ENCODE measurements around the gene TRPC4. TPM values are rescaled to one million over a fixed set of nuclear protein-coding genes. Genes with fewer than 3 reads are reported as not detected.
A peak's percentile ranks its signal among the peaks of the same experiment; 100 is the strongest.

Gene TRPC4
- total RNA-seq, 1 experiment from 2014 or later = 19.0 TPM

DNA sequence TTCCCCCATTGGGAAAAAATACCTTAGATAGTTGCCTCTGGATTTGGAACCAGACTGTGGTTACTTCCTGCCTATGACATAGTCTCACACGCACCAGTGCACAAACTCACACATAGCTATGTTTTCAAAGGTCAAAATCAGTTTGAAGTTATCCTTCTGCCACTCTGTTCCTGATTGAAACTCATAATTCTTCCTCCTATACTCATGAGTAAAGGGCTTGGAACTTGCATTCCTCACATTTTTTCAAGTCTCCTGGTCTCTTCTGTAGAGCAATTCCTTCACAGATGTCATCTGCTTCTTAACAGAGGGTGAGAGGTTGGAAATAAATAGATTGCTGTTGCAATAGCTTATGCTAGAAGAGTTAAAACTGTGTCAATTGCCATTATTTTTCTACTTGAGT, 252.4 kb downstream of the TRPC4 start:
- no peak overlapping the region for H2BK12ac ChIP-seq (ENCODE audit: insufficient read length, low read depth, low read length)

More for the DNA sequence above, 252.4 kb downstream of the TRPC4 start:
- H3K79me2 ChIP-seq (ENCODE audit: insufficient read depth, low read length) = no peaks in the 10 kb centered on the region
- H3K56ac ChIP-seq (ENCODE audit: insufficient read length, low read depth, low read length) = no peak overlapping the region
- DNase-seq = no peak
- no peak overlapping the region for H3T11ph ChIP-seq (ENCODE audit: low read length)
- no peak overlapping the region for H3K18ac ChIP-seq (ENCODE audit: insufficient read length, low read depth, low read length)
- H2BK5ac ChIP-seq (ENCODE audit: insufficient read length, low read length) = no peak overlapping the region
- H3K36me3 Mint-ChIP-seq (ENCODE audit: insufficient read depth in 1 of 3, low read depth in 3 of 3) = peaks cover 0 to 4% (median 0%) of the 10 kb centered on the region in 3 experiments; a peak in 1 of 7 replicates
- no peak overlapping the region for H2AFZ ChIP-seq (ENCODE audit: low read length)
- no peak overlapping the region for H2BK20ac ChIP-seq (ENCODE audit: low read depth, low read length, poor library complexity, severe bottlenecking)
- H3K4ac ChIP-seq (ENCODE audit: low read depth, low read length) = no peak overlapping the region
- H3K23ac ChIP-seq (ENCODE audit: insufficient read length, low read depth, low read length) = no peak overlapping the region
- H3K27me3 ChIP-seq (ENCODE audit: insufficient read depth, low read length) = no peaks in the 10 kb centered on the region
- no peak overlapping the region for H4K5ac ChIP-seq (ENCODE audit: insufficient read length, low read depth, low read length)
- H3K4me3 Mint-ChIP-seq = no peak overlapping the region
- no peak overlapping the region for H3K9ac ChIP-seq (ENCODE audit: extremely low read depth, insufficient read length, low read length)
- no peak for TF ChIP-seq CTCF (conservative IDR thresholded peaks at IDR 0.05)
- no peak overlapping the region for H3K4me2 ChIP-seq (ENCODE audit: insufficient read depth, insufficient read length, low read length)
- no peak overlapping the region for H4K91ac ChIP-seq (ENCODE audit: insufficient read length, low read depth, low read length)
- H3K14ac ChIP-seq (ENCODE audit: insufficient read depth, low read length) = no peak overlapping the region
- H4K20me1 ChIP-seq (ENCODE audit: control insufficient read depth, insufficient read depth, insufficient read length) = no peaks in the 10 kb centered on the region
- no peak overlapping the region for H2AK5ac ChIP-seq (ENCODE audit: insufficient read length, low read length)
- no peak overlapping the region for H3K27ac ChIP-seq (ENCODE audit: insufficient read length, low read depth, low read length)
- H3K4me1 Mint-ChIP-seq = peaks cover 4 to 10% of the 10 kb centered on the region in 2 experiments; a peak in 3 of 4 replicates
- H3K27me3 Mint-ChIP-seq (ENCODE audit: low read depth) = no peaks in the 10 kb centered on the region
- H4K8ac ChIP-seq (replicated peaks; ENCODE audit: insufficient read length, low read depth, low read length) = no peak overlapping the region
- no peak overlapping the region for H2BK120ac ChIP-seq (ENCODE audit: low read depth, low read length, poor library complexity, severe bottlenecking)
- H2BK15ac ChIP-seq (ENCODE audit: low read depth, low read length) = no peak overlapping the region
- H3K4me1 ChIP-seq (ENCODE audit: insufficient read depth, low read length) = no peaks in the 10 kb centered on the region
- H3K9me3 ChIP-seq (ENCODE audit: control insufficient read depth, low read depth, low read length) = no peaks in the 10 kb centered on the region
- no peaks in the 10 kb centered on the region for H3K79me1 ChIP-seq (ENCODE audit: insufficient read depth, low read depth, low read length, poor library complexity, severe bottlenecking)
- H3K9me3 Mint-ChIP-seq = no peaks in the 10 kb centered on the region
- no CpG with 5 or more reads among the region's 1 CpG for WGBS (ENCODE audit: extremely low coverage, insufficient read length, low lambda C conversion rate)
- H3K27ac Mint-ChIP-seq = peak overlapping the region in 1 of 3 experiments; percentile 85; a peak in 2 of 7 replicates
- H3K23me2 ChIP-seq (ENCODE audit: insufficient read length, low read depth, low read length, poor library complexity, severe bottlenecking) = no peaks in the 10 kb centered on the region

All from H9 (cell line).